ENCODE data around the gene TMSB15C. TPM values are rescaled to one million over a fixed set of nuclear protein-coding genes. Genes with fewer than 3 reads are reported as not detected.
"Not testable (repeated sequence)": the region's sequence is repeated elsewhere in the genome, so short reads cannot be mapped to it uniquely, and the experiment has no call there.

The TMSB15C gene
- total RNA-seq (1 to 10 TPM; 1.0 to 2.8 TPM), polyA plus RNA-seq (ENCODE audit: insufficient read length in 6 of 6) (10 to 100 TPM; 21.9 to 28.6 (median 24.9) TPM)
- long read RNA-seq, donor 1, transcript TMSB15B-207 (3 exons, 947 nt) = major isoform, 17 of 18 reads
- long read RNA-seq, donor 1, partial matches to known transcripts = 0 of 18 reads
- long read RNA-seq, donor 1, other reads (novel, unspliced or antisense) = 0 of 18 reads
- long read RNA-seq, donor 2, transcript TMSB15B-207 (3 exons, 947 nt) = major isoform, 16 of 27 reads
- long read RNA-seq, donor 2, partial matches to known transcripts = 9 of 27 reads
- long read RNA-seq, donor 2, other reads (novel, unspliced or antisense) = 0 of 27 reads
- long read RNA-seq, donor 3, transcript TMSB15B-207 (3 exons, 947 nt) = major isoform, 14 of 15 reads
- long read RNA-seq, donor 3, partial matches to known transcripts = 0 of 15 reads
- long read RNA-seq, donor 3, other reads (novel, unspliced or antisense) = 0 of 15 reads
- long read RNA-seq, donor 4, partial matches to known transcripts = 0 of 3 reads
- long read RNA-seq, donor 4, other reads (novel, unspliced or antisense) = 2 of 3 reads
- long read RNA-seq, donor 5, transcript TMSB15B-207 (3 exons, 947 nt) = major isoform, 8 of 8 reads
- long read RNA-seq, donor 5, partial matches to known transcripts = 0 of 8 reads
- long read RNA-seq, donor 5, other reads (novel, unspliced or antisense) = 0 of 8 reads
- long read RNA-seq, donor 6, transcript TMSB15B-207 (3 exons, 947 nt) = major isoform, 18 of 19 reads
- long read RNA-seq, donor 6, partial matches to known transcripts = 0 of 19 reads
- long read RNA-seq, donor 6, other reads (novel, unspliced or antisense) = 0 of 19 reads
- long read RNA-seq, donor 7, transcript TMSB15B-207 (3 exons, 947 nt) = major isoform, 7 of 8 reads
- long read RNA-seq, donor 7, partial matches to known transcripts = 0 of 8 reads
- long read RNA-seq, donor 7, other reads (novel, unspliced or antisense) = 0 of 8 reads
- long read RNA-seq, donor 8, partial matches to known transcripts = 0 of 5 reads
- long read RNA-seq, donor 8, other reads (novel, unspliced or antisense) = 0 of 5 reads
- long read RNA-seq, donor 9 = 0 reads
- long read RNA-seq, donor 10, partial matches to known transcripts = 0 of 1 reads
- long read RNA-seq, donor 10, other reads (novel, unspliced or antisense) = 0 of 1 reads
- long read RNA-seq, donor 11, transcript TMSB15B-207 (3 exons, 947 nt) = major isoform, 9 of 9 reads
- long read RNA-seq, donor 11, partial matches to known transcripts = 0 of 9 reads
- long read RNA-seq, donor 11, other reads (novel, unspliced or antisense) = 0 of 9 reads
- long read RNA-seq, donor 12, transcript TMSB15B-207 (3 exons, 947 nt) = major isoform, 7 of 9 reads
- long read RNA-seq, donor 12, partial matches to known transcripts = 0 of 9 reads
- long read RNA-seq, donor 12, other reads (novel, unspliced or antisense) = 0 of 9 reads

DNA sequence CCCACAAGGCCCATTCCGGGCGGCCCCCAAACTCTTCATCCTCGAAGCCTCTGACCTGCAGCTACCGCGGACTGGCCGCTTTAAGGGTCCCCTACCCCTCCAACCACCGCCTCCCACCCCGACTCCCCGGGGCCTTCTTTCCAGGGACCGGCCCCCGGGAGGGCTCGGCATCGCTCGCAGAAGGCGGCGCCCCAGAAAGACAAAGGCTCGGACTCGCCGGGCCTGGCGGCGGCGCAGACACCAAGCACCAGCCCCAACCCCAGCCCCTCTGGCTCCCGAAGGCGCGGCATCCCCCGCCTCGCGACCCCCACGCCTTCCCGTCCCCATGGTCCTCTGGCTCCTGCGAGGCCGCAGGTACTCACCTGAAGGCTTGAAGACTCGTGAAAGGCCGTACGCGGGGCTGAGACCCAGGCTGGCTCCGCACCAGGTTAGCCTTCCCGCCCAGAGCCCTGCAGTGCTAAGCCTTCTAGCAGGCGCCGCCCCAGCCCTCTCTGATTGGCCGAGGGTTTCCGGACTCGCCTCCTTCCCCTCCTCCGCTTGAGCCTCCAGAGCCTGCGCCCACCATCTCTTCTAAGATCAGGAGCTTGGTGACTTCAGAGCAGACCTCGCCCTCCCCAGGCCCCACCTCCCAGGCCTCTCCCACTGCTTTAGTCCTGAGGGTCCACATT, at the start of gene TMSB15C:
Gene TMSB15C, minus strand, starts transcription at position 459 of the 668 bp plus-strand sequence.
- H3K27me3 ChIP-seq; H3K4me3 ChIP-seq; intact Hi-C loops (cut with DNase I); DNase-seq; H3K4me1 ChIP-seq; H3K9me3 ChIP-seq; H3K27ac ChIP-seq; H3K36me3 ChIP-seq: not testable (repeated sequence)
- peak; percentile 98 for ATAC-seq

GRCh38 chrX:104122829-104123228, 46.8 kb upstream of the TMSB15C start:
- ATAC-seq (no peak), DNase-seq (no peak)
- TF ChIP-seq, protein P1, sequence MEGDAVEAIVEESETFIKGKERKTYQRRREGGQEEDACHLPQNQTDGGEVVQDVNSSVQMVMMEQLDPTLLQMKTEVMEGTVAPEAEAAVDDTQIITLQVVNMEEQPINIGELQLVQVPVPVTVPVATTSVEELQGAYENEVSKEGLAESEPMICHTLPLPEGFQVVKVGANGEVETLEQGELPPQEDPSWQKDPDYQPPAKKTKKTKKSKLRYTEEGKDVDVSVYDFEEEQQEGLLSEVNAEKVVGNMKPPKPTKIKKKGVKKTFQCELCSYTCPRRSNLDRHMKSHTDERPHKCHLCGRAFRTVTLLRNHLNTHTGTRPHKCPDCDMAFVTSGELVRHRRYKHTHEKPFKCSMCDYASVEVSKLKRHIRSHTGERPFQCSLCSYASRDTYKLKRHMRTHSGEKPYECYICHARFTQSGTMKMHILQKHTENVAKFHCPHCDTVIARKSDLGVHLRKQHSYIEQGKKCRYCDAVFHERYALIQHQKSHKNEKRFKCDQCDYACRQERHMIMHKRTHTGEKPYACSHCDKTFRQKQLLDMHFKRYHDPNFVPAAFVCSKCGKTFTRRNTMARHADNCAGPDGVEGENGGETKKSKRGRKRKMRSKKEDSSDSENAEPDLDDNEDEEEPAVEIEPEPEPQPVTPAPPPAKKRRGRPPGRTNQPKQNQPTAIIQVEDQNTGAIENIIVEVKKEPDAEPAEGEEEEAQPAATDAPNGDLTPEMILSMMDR (IDR thresholded peaks at IDR 0.05) = no peak
- intact Hi-C loops (cut with DNase I) = no loop called here
- H3K4me3 ChIP-seq = no peak overlapping the region
- no peak overlapping the region for H3K27ac ChIP-seq
- H3K4me1 ChIP-seq = no peaks in the 10 kb centered on the region
- no peaks in the 10 kb centered on the region for H3K36me3 ChIP-seq
- no peaks in the 10 kb centered on the region for H3K27me3 ChIP-seq
- H3K9me3 ChIP-seq = no peaks in the 10 kb centered on the region

DNA sequence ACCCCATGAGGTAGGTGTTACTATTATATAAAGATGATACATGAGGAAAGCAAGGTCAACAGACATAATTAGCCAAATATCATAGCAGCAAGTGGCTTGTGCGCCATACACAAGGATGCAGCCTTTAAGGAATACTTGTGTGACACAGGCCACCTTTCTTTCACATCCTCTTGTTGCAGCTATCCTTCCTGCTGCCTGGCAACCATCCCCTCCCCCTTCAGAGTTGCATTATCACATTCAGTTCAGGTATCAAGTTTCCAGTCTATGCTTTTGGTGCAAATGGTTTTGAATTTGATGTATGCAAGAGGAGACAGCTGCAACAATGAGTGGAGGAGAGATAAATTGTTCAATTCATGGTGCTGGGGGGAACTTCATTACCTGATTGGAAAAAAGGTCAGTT, 42.7 kb upstream of the TMSB15C start:
- TF ChIP-seq, protein P1 (IDR thresholded peaks at IDR 0.05) = no peak
- Histone ChIP-seq H3K4me3 (no peak overlapping the region), H3K4me1 (no peaks in the 10 kb centered on the region), H3K9me3 (no peaks in the 10 kb centered on the region), H3K27ac (no peak overlapping the region), H3K27me3 (no peaks in the 10 kb centered on the region), H3K36me3 (no peaks in the 10 kb centered on the region)
- ATAC-seq (no peak), DNase-seq (no peak)
- intact Hi-C loops (cut with DNase I) = no loop called here

- TF ChIP-seq, protein P1 (IDR thresholded peaks at IDR 0.05) = no peak
- ATAC-seq = no peak
- intact Hi-C loops (cut with DNase I) = no loop called here
- Histone ChIP-seq H3K27ac (no peak overlapping the region), H3K4me3 (no peak overlapping the region), H3K27me3 (peaks cover 0 to 3% of the 10 kb centered on the region in 2 donors), H3K4me1 (no peaks in the 10 kb centered on the region), H3K36me3 (no peaks in the 10 kb centered on the region), H3K9me3 (no peaks in the 10 kb centered on the region)
- DNase-seq = no peak
Measured at GRCh38 chrX:104117759-104118158, 41.7 kb upstream of the TMSB15C start.
